ENCODE results near the gene HSD17B11.
"Not testable (repeated sequence)": the region's sequence is repeated elsewhere in the genome, so short reads cannot be mapped to it uniquely, and the experiment has no call there.

HSD17B11 gene

GRCh38 chr4:87356832-87357526 is 34.0 kb downstream of the HSD17B11 start:
- DNase-seq, result no peak

DNA sequence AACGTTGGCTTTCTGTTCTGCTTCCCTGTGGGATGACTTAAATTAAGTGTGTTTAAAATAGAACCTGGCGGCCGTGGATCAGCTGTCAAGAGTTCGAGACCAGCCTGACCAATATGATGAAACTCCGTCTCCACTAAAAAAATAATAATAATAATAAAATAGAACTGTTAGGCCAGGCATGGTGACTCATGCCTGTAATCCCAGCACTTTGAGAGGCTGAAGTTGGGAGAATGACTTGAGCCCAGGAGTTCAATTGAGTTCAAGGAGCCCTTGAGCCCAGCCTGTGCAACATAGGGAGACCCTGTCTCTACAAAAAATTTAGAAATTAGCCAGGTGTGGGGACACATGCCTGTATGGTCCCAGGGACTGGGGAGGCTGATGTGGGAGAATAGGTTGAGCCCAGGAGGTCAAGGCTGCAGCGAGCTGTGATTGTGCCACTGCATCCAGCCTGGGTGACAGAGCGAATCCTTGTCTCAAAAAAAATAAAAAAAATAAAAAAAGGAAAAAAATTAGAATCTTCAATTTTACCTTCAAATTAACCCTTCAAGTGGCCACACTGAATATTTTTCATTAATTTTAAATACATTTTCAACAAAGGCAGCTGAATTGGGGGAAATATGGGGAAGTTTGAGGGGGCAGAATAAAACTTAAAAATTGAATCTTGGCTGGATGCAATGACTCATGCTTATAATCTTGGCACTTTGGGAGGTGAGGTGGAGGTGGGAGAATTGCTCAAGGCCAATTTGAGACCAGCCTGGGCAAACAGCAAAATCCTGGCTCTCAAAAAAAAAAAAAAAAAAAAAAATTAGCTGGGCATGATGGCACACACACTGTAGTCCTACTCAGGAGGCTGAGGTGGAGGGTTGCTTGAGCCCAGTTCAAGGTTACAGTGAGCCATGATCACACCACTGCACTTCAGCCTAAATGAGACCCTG is 36.6 kb downstream of the HSD17B11 start:
- no peak for DNase-seq

- DNase-seq, result peak; percentile 53
Observed at GRCh38 chr4:87353592-87353991, 37.4 kb downstream of the HSD17B11 start.

GRCh38 chr4:87345139-87345538 is 45.8 kb downstream of the HSD17B11 start:
- no peak for DNase-seq

DNA sequence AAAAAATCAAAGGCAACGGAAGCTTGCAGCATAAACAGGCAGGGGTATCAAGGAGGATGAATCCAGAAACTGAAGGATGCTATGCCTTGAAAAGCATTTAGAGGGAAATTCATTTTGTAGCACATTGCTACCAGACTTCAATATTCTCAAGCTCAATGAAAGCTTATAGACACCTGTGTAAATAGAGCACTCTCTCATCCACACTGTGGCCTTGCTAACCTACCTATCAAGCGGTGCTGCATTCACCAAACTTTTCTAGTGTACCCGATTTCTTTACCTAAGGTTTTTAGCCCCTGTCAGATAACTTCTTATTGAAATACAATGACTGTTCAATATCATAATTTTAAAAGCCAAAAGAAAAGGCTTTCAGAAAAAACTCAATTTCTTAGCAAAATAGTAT is 48.1 kb downstream of the HSD17B11 start:
- DNase-seq, result no peak

DNA sequence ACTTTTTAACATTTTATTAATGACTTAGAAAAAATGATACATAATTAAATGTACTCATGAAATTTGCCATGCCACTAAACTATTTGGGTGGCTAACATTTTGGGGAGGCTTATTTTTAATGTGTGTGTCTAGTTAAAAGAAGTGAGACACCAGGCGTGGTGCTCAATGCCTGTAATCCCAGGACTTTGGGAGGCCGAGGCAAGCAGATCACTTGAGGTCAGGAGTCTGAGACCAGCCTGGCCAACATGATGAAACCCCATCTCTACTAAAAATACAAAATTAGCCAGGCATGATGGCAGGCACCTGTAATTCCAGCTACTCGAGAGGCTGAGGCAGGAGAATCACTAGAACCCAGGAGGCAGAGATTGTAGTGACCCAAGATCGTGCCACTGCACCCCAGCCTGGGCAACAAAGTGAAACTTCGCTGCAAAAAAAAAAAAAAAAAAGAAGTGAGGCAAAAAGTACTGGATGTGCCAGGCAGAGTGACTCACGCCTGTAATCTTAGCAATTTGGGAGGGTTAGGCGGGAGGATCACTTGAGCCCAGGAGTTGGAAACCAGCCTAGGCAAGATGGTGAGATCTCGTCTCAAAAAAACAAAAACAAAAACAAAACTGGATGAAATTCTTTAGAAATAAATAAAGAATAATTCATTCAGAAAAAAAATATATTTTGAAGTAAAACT is 48.9 kb downstream of the HSD17B11 start:
- not testable (repeated sequence) for DNase-seq

GRCh38 chr4:87339440-87339839 is 51.5 kb downstream of the HSD17B11 start:
- no peak for DNase-seq

GRCh38 chr4:87337361-87337760 is 53.6 kb downstream of the HSD17B11 start:
- DNase-seq, result no peak

- no peak for DNase-seq
Observed at GRCh38 chr4:87333267-87333666, 57.7 kb downstream of the HSD17B11 start.

DNA sequence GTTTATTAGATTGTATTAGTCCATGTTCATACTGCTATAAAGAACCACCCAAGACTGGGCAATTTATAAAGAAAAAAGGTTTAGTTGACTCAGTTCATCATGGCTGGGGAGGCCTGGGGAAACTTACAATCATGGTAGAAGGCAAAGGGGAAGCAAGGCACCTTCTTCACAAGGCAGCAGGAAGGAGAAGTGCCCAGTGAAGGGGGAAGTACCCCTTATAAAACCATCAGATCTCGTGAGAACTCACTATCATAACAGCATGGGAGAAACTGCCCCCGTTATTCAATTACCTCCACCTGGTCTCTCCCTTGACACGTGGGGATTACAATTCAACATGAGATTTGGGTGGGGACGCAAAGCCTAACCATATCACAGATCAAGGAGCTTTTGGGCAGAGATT is 60.2 kb downstream of the HSD17B11 start:
- DNase-seq, result no peak

DNA sequence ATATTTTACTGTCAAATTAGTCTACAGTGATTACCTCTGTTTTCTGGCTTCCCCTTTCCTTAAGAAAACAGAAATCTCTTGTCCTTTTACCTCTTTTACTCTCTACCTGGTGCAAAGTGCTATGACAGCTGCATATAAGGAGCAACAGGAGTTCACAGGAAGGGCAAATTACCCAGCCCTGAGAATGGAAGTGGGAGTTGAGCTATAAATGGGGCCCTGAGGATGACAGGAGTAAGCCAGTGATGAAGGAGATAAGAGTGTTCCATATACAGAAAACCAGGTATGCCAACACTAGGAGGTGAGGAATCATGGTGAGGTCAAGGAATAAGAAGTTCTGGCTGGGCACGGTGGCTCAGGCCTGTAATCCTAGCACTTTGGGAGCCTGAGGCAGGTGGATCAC is 63.9 kb downstream of the HSD17B11 start:
- DNase-seq, result no peak

- no peak for DNase-seq
Observed at GRCh38 chr4:87326460-87326859, 64.5 kb downstream of the HSD17B11 start.

DNA sequence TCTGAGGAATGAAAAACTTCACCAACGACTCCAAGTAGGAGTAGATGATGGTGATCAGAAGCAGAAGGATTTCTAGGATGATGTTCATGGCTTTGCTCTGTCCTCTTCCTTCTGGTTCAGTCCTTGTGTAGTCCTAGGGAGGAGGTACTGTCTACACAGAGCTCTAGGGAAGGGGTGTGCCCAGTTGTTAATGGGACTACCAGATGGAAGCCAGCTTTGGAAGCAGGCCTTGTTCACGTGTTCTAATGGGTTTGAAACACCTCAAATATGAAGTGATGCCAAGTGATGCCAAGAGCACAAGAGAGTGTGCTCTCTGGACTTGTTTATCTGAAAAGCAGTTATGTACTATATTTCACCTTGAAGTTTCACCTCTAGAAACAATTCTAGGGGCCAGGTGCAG is 68.2 kb downstream of the HSD17B11 start, which contains the start of gene HSD17B13:
Gene HSD17B13, minus strand, starts transcription at position 129 of the 400 bp plus-strand sequence. Its CDS starts 41 bp downstream, at position 88.
- DNase-seq, result no peak

DNA sequence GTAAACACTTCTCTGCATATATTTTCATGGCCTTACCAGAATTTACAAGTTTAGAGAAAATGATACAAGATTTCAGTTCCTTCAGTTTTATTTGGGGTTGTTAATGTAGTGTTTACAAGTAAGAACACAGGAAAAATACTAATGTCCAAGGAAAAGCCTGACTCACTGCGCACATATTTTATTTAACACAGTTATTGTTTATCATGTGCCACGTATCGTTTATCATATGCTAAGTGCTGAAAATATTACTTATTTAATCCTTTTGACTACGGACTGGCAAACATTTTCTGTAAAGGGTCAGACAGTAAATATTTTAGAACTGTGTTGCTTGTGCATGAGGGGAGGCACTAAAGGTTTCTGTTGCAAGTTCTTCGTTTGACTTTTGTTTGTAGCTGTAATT is 69.1 kb downstream of the HSD17B11 start:
- DNase-seq, result no peak

GRCh38 chr4:87317527-87317926 is 73.5 kb downstream of the HSD17B11 start:
- DNase-seq, result no peak

DNA sequence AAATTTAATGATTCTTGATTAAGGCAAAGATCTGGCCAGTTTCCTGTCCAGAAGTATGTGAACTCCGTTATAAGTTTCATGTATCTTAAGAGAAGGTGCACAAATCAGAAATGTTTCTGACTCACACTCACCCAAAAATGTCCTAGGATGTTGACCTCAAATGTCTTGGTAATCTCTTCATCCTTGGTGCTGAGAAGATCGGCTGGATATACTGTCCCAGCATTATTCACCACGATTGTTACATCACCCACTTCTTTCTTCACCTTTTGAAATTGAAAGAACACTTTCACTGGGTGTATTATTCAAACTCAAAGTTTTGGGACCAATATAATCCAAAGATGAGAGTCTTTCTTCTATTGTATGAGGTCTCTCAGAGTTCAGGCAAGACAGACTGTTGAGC is 74.0 kb downstream of the HSD17B11 start:
- DNase-seq, result no peak

- not testable (repeated sequence) for DNase-seq
Observed at GRCh38 chr4:87315000-87315399, 76.0 kb downstream of the HSD17B11 start.

DNA sequence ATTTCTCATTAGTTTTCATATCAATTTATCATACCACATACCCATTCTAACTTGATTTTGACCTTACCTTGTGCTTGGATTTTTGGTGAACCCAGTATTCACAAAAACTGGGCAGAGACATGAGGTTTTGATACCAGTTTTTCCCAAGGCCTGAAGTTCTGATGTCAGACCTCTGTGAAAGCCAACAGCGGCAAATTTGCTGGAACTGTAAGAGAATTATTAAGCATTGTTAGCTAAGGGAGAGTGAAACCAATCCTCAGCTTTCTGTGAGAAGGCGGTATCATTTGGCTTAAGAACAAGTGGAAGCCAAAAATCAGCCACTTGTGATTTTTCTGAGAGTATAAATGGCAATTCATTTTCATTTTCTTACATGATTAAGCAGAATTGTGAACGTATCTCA is 77.2 kb downstream of the HSD17B11 start:
- DNase-seq, result no peak

DNA sequence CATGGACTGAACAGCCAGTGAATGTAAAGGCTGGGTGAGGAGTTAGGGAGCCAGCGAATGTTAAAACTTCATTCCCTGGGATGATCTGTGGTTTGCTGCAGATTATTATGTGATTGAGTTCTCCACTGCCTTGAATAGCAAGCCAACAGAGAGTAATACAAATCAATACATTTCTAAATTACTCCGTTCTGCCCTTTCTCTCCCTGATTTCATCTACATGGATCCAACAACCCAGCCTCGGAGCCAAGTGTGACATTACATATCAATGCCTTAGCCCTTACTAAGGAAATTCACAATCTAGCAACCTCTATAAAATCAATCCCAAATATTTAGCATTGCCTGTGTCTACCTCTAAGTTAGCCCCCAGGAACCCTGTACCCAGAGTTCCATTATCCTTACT is 79.3 kb downstream of the HSD17B11 start:
- no peak for DNase-seq

- no peak for DNase-seq
Observed at GRCh38 chr4:87310691-87311335, 80.2 kb downstream of the HSD17B11 start.

DNA sequence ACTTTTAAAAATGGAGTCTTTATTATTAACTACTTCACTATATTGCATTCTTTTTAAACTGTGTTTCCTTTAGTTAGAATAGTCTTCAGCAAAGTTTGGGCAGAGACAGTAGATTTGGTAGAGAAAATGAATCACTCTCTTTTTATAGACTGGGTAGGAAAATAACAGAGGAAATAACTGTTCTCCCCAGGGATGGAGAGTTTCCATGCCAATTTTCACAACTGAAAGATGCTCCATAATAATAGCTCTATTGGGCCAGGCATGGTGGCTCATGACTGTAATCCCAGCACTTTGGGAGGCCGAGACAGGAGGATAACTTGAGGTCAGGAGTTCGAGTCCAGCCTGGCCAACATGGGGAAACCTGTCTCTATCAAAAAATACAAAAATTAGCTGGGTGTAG is 81.4 kb downstream of the HSD17B11 start:
- no peak for DNase-seq

DNA sequence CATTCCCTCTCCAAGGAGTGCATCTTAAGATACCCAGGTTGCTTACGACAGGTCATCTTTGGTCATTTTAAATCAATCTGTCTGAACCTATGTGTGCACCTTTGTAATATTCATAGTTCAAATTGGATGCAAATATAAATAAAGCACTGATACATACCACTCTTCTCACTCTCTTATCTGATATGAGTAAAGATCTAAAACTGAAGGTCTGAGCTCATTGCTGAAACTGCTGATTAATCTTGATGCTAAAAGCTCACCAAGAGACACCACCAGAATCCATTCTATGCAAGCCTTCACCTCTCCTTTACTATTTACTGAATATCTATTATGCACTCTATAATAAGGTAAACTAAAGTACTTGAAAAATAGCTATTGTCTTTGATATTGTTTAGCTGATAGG is 84.9 kb downstream of the HSD17B11 start:
- DNase-seq, result no peak

DNA sequence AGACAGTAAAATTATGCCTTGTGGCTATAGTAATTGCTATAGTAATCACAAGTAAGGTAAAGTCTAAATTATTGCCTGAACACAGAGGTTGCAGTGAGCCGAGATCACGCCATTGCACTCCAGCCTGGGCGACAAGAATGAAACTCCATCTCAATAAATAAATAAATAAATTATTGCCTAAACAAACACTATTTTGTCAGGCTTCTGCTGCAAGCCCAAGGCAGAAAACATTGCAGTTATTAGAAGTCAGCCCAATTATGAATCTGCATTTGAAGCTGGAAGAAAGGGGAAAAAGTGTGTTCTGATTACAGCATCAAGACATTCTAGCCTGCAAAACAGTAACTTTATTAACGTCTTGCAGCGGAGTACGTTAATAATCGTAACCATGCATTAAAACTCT is 85.4 kb downstream of the HSD17B11 start:
- no peak for DNase-seq

All from RPMI8226 (cell line).